Stimulated activated CD4-positive, alpha-beta T cell treated with anti-CD3 and anti-CD28 coated beads, Interleukin-4, amount 100 ng/mL, for 4 hours (primary cell): ENCODE data around the gene LIF.
A peak's percentile ranks its signal among the peaks of the same experiment; 100 is the strongest.
"Not testable (repeated sequence)": the region's sequence is repeated elsewhere in the genome, so short reads cannot be mapped to it uniquely, and the experiment has no call there.

ENCODE experiments used
- DNase-seq, 2 experiments: peaks; one replicate each; pipeline ENCODE4 v3.0.0-alpha.2; 2020

Gene LIF

GRCh38 chr22:30205281-30206115, 41.1 kb downstream of the LIF start:
- no peak for DNase-seq

GRCh38 chr22:30204742-30205111, 41.8 kb downstream of the LIF start:
- no peak for DNase-seq

GRCh38 chr22:30204015-30204741, 42.4 kb downstream of the LIF start:
- DNase-seq: no peak

- no peak for DNase-seq
These were observed 44.0 kb downstream of the LIF start for GRCh38 chr22:30202531-30203006.

GRCh38 chr22:30201945-30202344, 44.6 kb downstream of the LIF start:
- no peak for DNase-seq

GRCh38 chr22:30200905-30201304, 45.7 kb downstream of the LIF start:
- DNase-seq: not testable (repeated sequence)

- no peak for DNase-seq
These were observed 47.6 kb downstream of the LIF start for GRCh38 chr22:30198921-30199320.

GRCh38 chr22:30198152-30198825, 48.3 kb downstream of the LIF start:
- no peak for DNase-seq

GRCh38 chr22:30197389-30197788, 49.2 kb downstream of the LIF start:
- no peak for DNase-seq

- DNase-seq: no peak
These were observed 49.7 kb downstream of the LIF start for GRCh38 chr22:30196880-30197336.

GRCh38 chr22:30196141-30196879, 50.2 kb downstream of the LIF start:
- peak; percentile 32 to 41 for DNase-seq

GRCh38 chr22:30195245-30196140, 51.1 kb downstream of the LIF start:
- no peak for DNase-seq

- no peak for DNase-seq
These were observed 53.4 kb downstream of the LIF start for GRCh38 chr22:30193031-30193775.

GRCh38 chr22:30192427-30192826, 54.1 kb downstream of the LIF start:
- no peak for DNase-seq

- no peak for DNase-seq
These were observed 55.4 kb downstream of the LIF start for GRCh38 chr22:30191040-30191701.

GRCh38 chr22:30190574-30190973, 56.0 kb downstream of the LIF start:
- DNase-seq: no peak
